ENCODE results near the gene LAMTOR5. TPM values are rescaled to one million over a fixed set of nuclear protein-coding genes. Genes with fewer than 3 reads are reported as not detected.

Gene LAMTOR5
- total and polyA plus RNA-seq, 2 of the 4 experiments (the other 2 are of a cell fraction): 159 to 369 TPM

DNA sequence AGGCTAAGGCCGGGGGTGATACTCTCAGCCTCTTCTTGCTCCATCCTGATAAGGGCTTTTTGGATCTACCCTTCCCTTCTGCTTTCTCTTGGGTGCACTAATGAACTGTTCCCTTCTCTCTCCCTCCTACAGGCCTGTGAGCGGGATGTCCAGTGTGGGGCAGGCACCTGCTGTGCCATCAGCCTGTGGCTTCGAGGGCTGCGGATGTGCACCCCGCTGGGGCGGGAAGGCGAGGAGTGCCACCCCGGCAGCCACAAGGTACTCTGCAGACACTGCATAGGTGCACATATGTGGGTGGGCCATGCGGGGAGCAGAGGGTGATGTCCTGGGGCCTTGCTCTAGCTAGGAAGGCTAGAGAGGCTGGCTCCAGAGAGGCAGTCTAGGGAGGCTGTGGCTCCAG lies 46.3 kb upstream of the LAMTOR5 start:
- no peak overlapping the region for H2AFZ ChIP-seq (replicated peaks; ENCODE audit: low read length, poor library complexity)
- TF ChIP-seq MAFK (IDR thresholded peaks at IDR 0.05; ENCODE audit: low read depth, low read length): no peak
- no peak for TF ChIP-seq RFX5 (IDR thresholded peaks at IDR 0.05; ENCODE audit: low read depth, low read length)
- H2BK15ac ChIP-seq (ENCODE audit: low read depth, low read length): no peak overlapping the region
- no peak overlapping the region for H2AK9ac ChIP-seq (replicated peaks; ENCODE audit: low read depth, low read length, poor library complexity)
- H3K9me1 ChIP-seq (ENCODE audit: insufficient read depth, low read length): no peaks in the 10 kb centered on the region
- H4K20me1 ChIP-seq (ENCODE audit: insufficient read depth, low read length): no peaks in the 10 kb centered on the region
- no peaks in the 10 kb centered on the region for H3K4me1 ChIP-seq (ENCODE audit: control insufficient read depth, insufficient read depth, low read length)
- H3K23ac ChIP-seq (ENCODE audit: low read depth, low read length): no peak overlapping the region
- no peak overlapping the region for H3K18ac ChIP-seq (ENCODE audit: low read depth, low read length)
- no peaks in the 10 kb centered on the region for H3K9me3 ChIP-seq (ENCODE audit: control insufficient read depth, insufficient read depth, low read length)
- H3K27me3 ChIP-seq (ENCODE audit: control insufficient read depth, insufficient read depth, low read length): peaks cover 64% of the 10 kb centered on the region
- no peaks in the 10 kb centered on the region for H3K79me1 ChIP-seq (ENCODE audit: low read depth in 1 of 2, low read length in 2 of 2)
- dilution Hi-C loops (cut with HindIII; ENCODE audit: low sequenced_read_pairs, unreplicated experiment) (no loop called here), in situ Hi-C loops (cut with MboI; ENCODE audit: low sequenced_read_pairs) (no loop called here), intact Hi-C loops (cut with micrococcal nuclease) (no loop called here)
- DNase-seq (no peak), ATAC-seq (ENCODE audit: low read depth) (no peak)
- no peak overlapping the region for H3K4ac ChIP-seq (ENCODE audit: low read depth, low read length)
- no peak overlapping the region for H3K56ac ChIP-seq (ENCODE audit: extremely low read depth, insufficient read depth, low read length)
- no TSS peak for BruUV-seq (replicated peaks)
- no peak overlapping the region for H3K9ac ChIP-seq (ENCODE audit: low read depth, low read length)
- no peak overlapping the region for H3K4me2 ChIP-seq (ENCODE audit: low read depth, low read length)
- no peak overlapping the region for H3K27ac ChIP-seq (ENCODE audit: insufficient read depth, low read length)
- no peaks in the 10 kb centered on the region for H3K36me3 ChIP-seq (ENCODE audit: control insufficient read depth, insufficient read depth, low read length)
- CTCF ChIA-PET: interaction anchor here (1.1 to 1.5 kb wide), 2 partner anchors 42 to 246 kb away, joined by 3 to 5 read pairs; no protein-coding TSS in a partner anchor
- no peak overlapping the region for H4K91ac ChIP-seq (ENCODE audit: insufficient read depth, low read depth, low read length)
- POLR2A ChIA-PET (ENCODE audit: unreplicated experiment): no interaction called here
- H2BK120ac ChIP-seq (ENCODE audit: low read depth, low read length): no peak overlapping the region
- no peak overlapping the region for H2AK5ac ChIP-seq (ENCODE audit: low read depth, low read length)
- H4K5ac ChIP-seq (ENCODE audit: low read depth, low read length): no peak overlapping the region
- H2BK5ac ChIP-seq (ENCODE audit: low read depth, low read length, poor library complexity, severe bottlenecking): no peak overlapping the region
- no CpG with 5 or more reads among the region's 9 CpGs for WGBS, 2 experiments (ENCODE audit: extremely low coverage in 2 of 2, insufficient read length in 1 of 2)
- H4K8ac ChIP-seq (ENCODE audit: low read depth in 2 of 2, low read length in 2 of 2): no peak overlapping the region
- H3K14ac ChIP-seq (replicated peaks; ENCODE audit: low read depth, low read length): no peak overlapping the region
- H2BK20ac ChIP-seq (ENCODE audit: low read depth, low read length): no peak overlapping the region
- H3K4me3 ChIP-seq (ENCODE audit: insufficient read depth, low read depth, low read length): no peak overlapping the region
